HUES6 (cell line): ENCODE measurements around the gene RASAL2.

Experiments used
- H3K27ac ChIP-seq: 2 replicates; pipeline ENCODE4 v1.7.0; 2013; ENCODE audit warnings: low read depth, mild to moderate bottlenecking, low read length, inconsistent platforms
- H3K27me3 ChIP-seq: 2 replicates; pipeline ENCODE4 v1.6.1; 2013; ENCODE audit warnings: low read length; ENCODE audit not compliant: control insufficient read depth, insufficient read depth
- H3K36me3 ChIP-seq: 2 replicates; pipeline ENCODE4 v1.6.1; 2013; ENCODE audit warnings: low read length; ENCODE audit not compliant: control insufficient read depth, insufficient read depth
- H3K4me1 ChIP-seq: 2 replicates; pipeline ENCODE4 v1.6.1; 2013; ENCODE audit warnings: low read length; ENCODE audit not compliant: control insufficient read depth, insufficient read depth
- H3K4me3 ChIP-seq: 2 replicates; pipeline ENCODE4 v1.5.1; 2013; ENCODE audit warnings: low read depth, low read length
- H3K9ac ChIP-seq: one replicate; pipeline ENCODE4 v1.6.1; 2013; ENCODE audit warnings: mild to moderate bottlenecking, low read length
- H3K9me3 ChIP-seq: 2 replicates; pipeline ENCODE4 v1.6.1; 2013; ENCODE audit warnings: low read depth, low read length; ENCODE audit not compliant: control insufficient read depth, insufficient read depth

RASAL2 gene

DNA sequence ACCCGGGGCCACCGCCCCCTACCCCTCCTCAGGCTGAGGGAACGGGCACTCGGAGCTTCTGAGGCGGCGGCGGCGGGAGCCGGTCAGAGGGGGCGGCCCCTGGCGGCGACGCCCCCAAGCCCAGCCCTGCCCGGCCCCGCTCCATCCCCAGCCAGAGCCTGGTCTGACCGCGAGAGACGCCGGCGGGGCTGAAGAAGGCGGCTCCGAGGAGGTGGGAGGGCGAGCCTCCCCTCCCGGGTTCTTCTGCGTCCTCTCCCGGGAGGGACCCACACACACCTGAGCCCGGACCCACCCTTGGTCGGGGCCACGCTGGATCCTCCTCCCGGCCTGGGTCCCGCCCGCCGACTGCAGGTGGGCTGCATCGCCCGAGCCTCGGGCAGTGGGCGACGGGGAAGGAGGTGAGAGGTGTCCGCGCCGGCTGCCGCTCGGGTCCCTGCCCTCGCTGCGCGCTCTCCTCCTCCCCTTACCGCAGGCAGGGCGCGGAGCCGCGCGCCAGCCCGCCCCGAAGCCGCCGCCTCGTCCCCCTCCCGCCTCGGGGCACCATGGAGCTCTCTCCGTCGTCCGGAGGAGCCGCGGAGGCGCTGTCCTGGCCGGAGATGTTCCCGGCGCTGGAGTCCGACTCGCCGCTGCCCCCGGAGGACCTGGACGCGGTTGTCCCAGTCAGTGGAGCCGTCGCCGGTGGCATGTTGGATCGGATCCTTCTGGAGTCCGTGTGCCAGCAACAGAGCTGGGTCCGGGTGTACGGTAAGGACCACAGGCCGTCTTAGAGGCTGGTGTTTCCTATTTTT is at the start of gene RASAL2:
Gene RASAL2, plus strand, starts transcription at position 154 of the 788 bp plus-strand sequence. Its CDS starts 389 bp downstream, at position 543.
- peaks cover 37% of the 10 kb centered on the region for H3K4me1 ChIP-seq
- no peaks in the 10 kb centered on the region for H3K9me3 ChIP-seq
- H3K27me3 ChIP-seq, result no peaks in the 10 kb centered on the region
- no peaks in the 10 kb centered on the region for H3K36me3 ChIP-seq
- H3K27ac ChIP-seq, result peak within 1 kb of the TSS; percentile 82; the same call in 1 of the 2 replicates
- peak within 1 kb of the TSS; percentile 91 for H3K4me3 ChIP-seq
- H3K9ac ChIP-seq, result peak within 1 kb of the TSS; percentile 89

DNA sequence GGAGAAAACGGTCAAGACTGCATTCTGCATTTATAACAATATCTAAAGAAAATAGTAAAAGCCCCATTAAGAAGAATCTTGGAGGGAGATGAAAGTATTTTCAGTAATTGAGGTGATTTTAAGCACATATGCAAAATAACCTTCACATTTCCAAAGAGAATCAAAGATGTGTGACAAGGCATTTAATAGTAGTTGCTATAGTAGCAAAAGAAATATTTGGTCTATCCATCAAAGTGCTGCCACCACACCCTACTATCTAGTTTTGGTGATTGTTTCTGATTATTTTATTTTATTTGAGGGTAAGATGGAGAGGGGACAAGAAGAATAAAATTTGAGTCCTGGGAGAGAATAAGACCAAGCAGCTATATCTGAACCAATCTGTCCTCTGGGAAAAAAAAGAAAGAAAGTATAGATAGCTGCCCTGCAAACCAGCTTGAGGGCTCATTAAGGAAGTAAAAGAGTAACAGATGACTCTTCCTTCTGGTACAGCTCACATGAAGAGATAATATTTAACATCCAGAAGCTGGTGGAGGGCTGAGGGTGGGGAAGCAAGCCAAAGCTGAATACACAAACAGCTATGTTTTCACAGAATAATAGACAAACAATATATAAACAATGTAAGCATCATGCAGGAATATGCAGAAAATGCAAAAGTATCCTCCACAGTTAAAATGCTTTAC is 47.2 kb upstream of the RASAL2 start:
- Histone ChIP-seq H3K27me3 (no peaks in the 10 kb centered on the region), H3K36me3 (no peaks in the 10 kb centered on the region), H3K27ac (no peak overlapping the region), H3K9ac (no peak overlapping the region), H3K9me3 (peaks cover 5% of the 10 kb centered on the region; the same call in 1 of the 2 replicates), H3K4me3 (no peak overlapping the region), H3K4me1 (peaks cover 7% of the 10 kb centered on the region; the same call in 1 of the 2 replicates)

DNA sequence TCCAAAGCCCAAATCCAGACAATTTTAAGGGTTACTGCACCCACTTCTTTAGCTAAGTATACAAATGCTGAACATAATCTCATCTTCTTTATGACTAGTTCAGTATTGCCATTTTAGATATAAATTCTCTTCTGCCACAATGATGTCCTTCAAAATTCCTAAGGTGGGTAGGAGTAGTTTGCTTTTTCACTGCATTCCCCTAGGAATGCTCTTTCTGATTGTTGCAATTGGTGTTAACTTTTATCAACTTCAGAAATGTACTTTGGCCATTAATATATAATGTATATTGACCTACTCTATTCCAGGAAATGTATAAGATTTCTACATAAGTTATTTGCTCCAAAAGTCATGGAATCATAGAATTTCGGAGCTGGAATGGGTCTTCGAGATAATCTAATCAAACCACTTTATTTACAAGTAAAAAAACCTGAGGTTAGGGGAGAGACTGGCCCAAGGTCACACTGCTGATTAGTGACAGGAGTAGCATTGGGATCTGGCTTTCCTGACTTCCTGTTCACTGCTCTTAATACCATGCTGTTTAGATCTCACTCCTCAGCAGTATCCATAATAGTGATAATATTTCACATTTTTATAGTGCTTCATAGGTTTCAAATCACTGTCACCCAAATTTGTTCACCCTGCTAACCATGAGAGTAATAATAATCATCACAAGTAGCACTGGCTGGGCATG is 46.4 kb upstream of the RASAL2 start:
- no peak overlapping the region for H3K4me3 ChIP-seq

DNA sequence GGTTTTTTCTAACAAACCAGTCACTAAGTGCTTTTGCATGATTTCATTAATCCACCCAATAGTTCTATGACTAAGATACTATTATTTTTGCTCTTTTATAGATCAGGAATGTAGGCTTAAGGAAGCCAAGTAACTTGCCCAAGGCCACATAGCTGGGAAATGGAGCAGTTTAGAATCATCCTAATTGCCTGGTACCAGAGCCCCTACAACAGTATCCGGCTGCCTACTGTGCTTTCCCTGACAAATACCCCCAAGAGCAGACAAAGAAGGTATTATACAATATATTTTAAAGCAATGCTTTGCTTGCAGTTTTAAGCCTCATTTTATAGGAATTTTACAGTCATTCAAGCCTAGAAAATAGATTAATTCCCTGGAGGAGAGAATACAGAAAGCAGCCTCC is 45.5 kb upstream of the RASAL2 start:
- H3K4me3 ChIP-seq, result no peak overlapping the region
- H3K4me1 ChIP-seq, result peaks cover 15% of the 10 kb centered on the region
- no peaks in the 10 kb centered on the region for H3K36me3 ChIP-seq
- H3K27ac ChIP-seq, result no peak overlapping the region
- no peaks in the 10 kb centered on the region for H3K27me3 ChIP-seq
- peaks cover 5% of the 10 kb centered on the region; the same call in 1 of the 2 replicates for H3K9me3 ChIP-seq
- no peak overlapping the region for H3K9ac ChIP-seq

More for the DNA sequence above, 46.4 kb upstream of the RASAL2 start:
- Histone ChIP-seq H3K9ac (no peak overlapping the region), H3K27ac (no peak overlapping the region), H3K9me3 (peaks cover 5% of the 10 kb centered on the region; the same call in 1 of the 2 replicates), H3K27me3 (no peaks in the 10 kb centered on the region), H3K4me1 (peaks cover 9% of the 10 kb centered on the region; the same call in 1 of the 2 replicates), H3K36me3 (no peaks in the 10 kb centered on the region)

DNA sequence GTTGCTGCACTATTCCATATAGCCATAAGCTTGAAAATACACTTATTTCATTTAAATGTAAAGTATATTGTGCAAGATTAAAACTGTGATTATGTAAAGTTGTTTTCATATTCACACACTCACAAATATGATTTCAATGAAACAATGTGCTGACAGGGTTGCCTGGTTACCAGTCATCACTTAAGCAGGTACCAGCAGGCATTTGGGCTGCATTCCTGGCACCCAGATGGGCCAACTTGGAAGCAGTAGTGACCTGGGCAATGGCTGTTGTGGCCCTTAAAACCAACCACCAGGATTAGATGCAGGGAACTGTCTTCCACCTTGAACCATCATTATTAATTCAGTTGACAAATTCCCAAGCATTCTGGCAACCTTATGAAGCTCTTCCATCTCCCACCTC is 45.0 kb upstream of the RASAL2 start:
- no peak overlapping the region for H3K4me3 ChIP-seq
- no peak overlapping the region for H3K9ac ChIP-seq
- no peak overlapping the region for H3K27ac ChIP-seq
- no peaks in the 10 kb centered on the region for H3K27me3 ChIP-seq
- H3K36me3 ChIP-seq, result no peaks in the 10 kb centered on the region
- peaks cover 3% of the 10 kb centered on the region; the same call in 1 of the 2 replicates for H3K9me3 ChIP-seq
- H3K4me1 ChIP-seq, result peaks cover 15% of the 10 kb centered on the region

DNA sequence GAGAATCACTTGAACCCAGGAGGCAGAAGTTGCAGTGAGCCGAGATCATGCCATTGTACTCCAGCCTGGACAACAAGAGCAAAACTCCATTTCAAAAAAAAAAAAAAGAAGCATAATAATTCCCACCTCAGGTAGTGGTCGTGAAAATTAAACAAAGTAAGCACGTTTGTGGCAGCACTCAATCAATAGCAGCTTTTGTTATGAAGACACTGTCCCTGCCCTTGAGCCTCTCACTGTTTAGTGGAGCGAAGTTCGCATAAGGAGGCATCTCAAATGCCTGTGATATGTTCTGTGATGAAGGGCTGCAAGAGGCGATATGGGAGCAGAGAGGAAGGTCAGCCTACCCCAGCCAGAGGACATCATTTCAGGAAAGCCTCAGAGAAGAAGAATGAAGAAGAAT is 43.8 kb upstream of the RASAL2 start:
- Histone ChIP-seq H3K36me3 (no peaks in the 10 kb centered on the region), H3K9ac (no peak overlapping the region), H3K4me1 (peaks cover 15% of the 10 kb centered on the region)

DNA sequence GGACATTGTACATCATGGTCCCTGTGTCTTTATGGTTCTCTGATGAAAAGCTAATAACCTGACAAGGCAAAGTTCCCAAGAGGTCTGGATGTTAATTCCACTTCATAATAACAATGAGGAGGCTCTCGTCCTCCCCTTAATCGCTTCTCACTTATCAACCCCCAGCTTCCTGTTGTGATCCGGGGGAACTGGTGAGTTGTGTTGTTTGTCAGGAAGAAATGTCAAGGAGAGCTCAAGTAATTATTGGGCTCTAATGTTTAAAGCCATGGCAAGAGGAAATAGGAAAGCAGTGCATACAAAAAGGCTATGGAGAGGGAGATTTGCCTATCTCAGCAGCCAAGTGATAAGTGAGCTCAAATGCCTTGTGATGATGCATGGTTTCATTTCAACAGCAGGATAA is 42.8 kb upstream of the RASAL2 start:
- Histone ChIP-seq H3K27ac (no peak overlapping the region), H3K9me3 (no peaks in the 10 kb centered on the region), H3K36me3 (no peaks in the 10 kb centered on the region), H3K9ac (no peak overlapping the region), H3K27me3 (no peaks in the 10 kb centered on the region), H3K4me3 (no peak overlapping the region), H3K4me1 (peaks cover 19% of the 10 kb centered on the region)

More for the DNA sequence above, 43.8 kb upstream of the RASAL2 start:
- no peaks in the 10 kb centered on the region for H3K27me3 ChIP-seq
- H3K4me3 ChIP-seq, result no peak overlapping the region
- H3K9me3 ChIP-seq, result no peaks in the 10 kb centered on the region
- H3K27ac ChIP-seq, result no peak overlapping the region

DNA sequence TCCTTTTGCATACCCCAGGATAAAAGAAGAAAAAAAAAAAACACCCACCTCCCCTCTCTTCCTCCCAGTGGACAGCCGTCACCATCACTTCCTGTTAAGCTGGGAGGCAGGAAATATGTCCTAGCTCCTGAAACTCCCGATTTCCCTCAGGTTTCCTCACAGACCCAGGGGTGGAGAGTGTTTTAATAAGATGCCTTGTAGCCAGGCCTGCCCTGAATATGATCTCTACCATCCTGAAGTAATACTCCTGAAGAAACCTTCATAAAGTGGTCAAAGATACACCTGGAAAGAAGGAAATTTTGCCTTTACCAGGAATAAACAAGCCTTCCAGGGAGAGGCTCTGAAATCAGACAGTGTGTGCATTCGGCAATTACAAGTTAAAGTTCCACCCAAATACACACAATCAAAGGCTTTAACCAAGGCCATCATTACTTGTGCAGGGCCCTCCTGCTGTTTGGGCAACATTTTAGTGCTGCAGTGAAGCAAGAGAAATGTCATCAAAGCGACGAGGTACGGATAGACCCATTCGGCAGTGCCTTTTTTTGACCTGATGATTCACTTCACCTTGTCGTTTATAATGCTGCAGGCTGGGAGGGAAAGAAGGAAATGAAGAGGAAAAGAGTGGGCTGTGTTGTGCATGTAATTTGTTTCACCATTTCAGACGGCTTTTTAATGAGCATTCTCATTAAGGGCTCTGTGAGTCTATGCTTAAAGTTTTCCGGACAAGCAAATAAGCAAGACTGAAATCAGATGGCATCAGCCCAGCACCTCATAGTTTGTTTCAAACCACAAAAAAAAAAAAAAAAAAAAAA is 41.0 kb upstream of the RASAL2 start:
- Histone ChIP-seq H3K4me1 (peaks cover 36% of the 10 kb centered on the region), H3K9me3 (no peaks in the 10 kb centered on the region), H3K27me3 (no peaks in the 10 kb centered on the region), H3K4me3 (no peak overlapping the region), H3K27ac (no peak overlapping the region), H3K36me3 (no peaks in the 10 kb centered on the region), H3K9ac (no peak overlapping the region)

DNA sequence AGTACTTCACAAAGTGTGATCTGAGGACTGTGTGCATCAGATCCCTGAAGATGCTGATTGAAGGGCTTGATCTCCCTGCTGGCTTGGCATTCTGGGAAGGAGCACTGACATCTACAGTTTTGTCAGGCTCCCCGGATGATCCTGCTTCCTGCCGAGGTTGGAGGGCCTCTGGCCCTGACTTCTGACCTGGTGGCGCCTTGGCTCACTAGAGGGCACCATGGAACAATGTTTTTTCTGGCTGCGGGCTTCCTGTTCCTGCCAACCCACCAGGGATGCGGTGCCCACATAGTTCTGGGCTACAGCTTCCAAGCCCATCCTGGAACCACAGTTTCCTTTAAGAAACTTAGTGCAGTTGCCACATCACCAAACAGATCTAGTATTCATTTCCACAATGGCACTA is 38.8 kb upstream of the RASAL2 start:
- Histone ChIP-seq H3K36me3 (no peaks in the 10 kb centered on the region), H3K27ac (no peak overlapping the region), H3K4me1 (peaks cover 47% of the 10 kb centered on the region), H3K4me3 (no peak overlapping the region), H3K27me3 (no peaks in the 10 kb centered on the region), H3K9ac (no peak overlapping the region), H3K9me3 (no peaks in the 10 kb centered on the region)

DNA sequence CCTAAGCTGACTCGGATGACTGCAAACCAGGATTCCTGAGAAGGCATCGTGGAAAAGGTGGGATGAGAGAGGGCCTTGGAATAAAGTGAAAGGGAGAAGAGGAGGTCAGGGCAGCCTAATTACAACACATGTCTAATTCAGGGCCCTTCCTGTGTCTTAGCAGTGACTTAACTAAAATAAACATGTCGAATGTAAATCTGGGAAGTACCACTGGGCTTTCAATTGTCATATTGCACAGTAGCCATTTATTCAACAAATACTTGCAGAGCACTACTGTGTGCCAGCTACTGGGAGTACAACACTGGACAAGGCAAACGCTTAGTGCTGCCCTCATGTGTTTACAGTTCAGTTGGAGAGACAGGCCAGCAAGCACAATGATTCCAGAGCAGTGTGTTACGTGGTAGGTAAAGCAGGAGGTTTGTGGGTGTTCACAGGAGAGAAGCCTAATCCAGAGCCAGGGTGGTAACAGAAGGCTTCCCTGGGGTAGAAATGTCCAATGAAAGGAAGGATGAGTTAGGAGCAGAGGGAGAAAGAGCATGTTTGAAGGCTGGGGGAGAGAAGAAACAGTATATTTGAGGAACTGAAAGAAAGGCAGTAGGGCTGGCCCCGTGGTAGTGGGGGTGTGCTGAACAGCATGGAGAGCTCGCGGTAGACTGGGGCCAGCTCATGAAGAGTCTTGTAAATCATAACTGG is 38.0 kb upstream of the RASAL2 start:
- H3K4me1 ChIP-seq, result peaks cover 52% of the 10 kb centered on the region
- H3K36me3 ChIP-seq, result no peaks in the 10 kb centered on the region
- no peaks in the 10 kb centered on the region for H3K27me3 ChIP-seq
- peak overlapping the region; percentile 22 for H3K9ac ChIP-seq
- H3K4me3 ChIP-seq, result no peak overlapping the region
- H3K27ac ChIP-seq, result no peak overlapping the region
- H3K9me3 ChIP-seq, result no peaks in the 10 kb centered on the region
